HG02973 (cell line): ENCODE data around the gene CATSPERD.
A peak's percentile ranks its signal among the peaks of the same experiment; 100 is the strongest.

Experiments used
- ATAC-seq: cut with Tn5 transposase; IDR thresholded peaks from one replicate; pipeline ENCODE4 v1.9.1; 2021; ENCODE audit warnings: moderate library complexity; ENCODE audit not compliant: unreplicated experiment

CATSPERD gene

DNA sequence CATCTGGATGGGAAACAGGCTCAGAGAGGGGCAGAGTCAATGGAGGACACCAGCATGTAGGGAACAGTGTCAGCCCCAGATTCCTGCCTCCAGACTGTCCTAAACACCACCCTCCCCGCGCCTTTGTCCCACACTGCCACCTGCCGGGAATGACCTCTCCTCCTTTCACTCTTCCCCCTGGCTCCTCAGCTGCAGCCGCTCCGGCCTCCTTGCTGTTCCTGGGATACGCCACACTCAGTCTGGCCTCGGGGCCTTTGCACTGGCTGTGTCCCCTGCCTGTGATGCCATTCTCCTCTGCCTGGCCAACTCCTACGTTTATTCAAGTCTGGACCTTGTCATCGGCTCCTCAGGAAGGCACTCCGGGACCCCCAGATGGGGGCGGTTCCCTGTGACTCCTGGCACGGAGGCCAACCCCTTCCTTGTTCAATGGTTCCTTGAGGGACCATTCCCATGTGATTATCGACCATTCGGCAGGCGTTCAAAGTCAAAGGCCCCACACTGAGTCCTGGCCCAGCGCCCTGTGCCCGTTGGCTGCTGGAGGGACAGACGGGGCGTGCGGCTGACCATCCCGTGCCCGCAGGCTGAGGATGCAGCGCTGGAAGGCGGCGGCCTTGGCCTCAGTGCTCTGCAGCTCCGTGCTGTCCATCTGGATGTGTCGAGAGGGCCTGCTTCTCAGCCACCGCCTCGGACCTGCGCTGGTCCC, 103.3 kb downstream of the CATSPERD start:
- ATAC-seq, result no peak

DNA sequence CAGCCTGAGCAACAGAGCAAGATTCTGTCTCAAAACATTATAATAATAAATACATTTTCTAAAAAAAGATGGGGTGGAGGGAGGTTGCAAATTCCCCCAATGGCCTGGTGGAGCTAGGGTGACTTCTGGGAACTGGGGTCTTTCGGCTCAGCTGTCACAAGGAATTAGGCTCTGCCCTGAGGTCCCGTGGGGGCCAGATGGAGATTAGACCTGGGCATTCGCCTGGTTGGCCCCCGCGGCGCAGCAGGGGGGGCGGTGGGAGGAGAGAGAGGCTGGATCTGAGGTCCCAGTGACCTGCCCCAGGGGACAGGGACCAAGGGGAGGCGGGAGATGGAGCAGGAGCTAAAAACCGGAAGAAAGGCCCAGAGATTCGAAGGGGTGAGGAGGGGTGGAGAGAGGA, 104.3 kb downstream of the CATSPERD start:
- ATAC-seq, result no peak

DNA sequence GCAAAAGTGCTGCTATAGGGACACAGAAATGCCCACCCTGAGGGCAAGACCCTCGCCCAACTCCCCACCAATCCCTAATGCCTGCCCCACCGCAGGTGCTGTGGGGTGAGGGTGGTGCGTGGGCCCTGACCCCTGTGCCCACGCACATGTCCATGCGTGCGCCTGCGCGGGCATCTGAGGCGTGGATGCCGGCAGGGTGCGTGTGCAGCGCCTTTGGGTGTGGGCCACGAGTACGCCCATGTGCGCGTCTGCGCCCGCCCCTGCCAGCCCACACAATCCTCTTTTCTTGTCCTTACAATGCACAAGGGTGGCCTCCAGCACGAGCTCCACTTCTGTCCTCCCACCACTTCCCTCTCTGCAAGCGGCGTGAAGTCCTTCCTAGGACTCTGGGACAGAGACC, 104.7 kb downstream of the CATSPERD start:
- ATAC-seq, result no peak

DNA sequence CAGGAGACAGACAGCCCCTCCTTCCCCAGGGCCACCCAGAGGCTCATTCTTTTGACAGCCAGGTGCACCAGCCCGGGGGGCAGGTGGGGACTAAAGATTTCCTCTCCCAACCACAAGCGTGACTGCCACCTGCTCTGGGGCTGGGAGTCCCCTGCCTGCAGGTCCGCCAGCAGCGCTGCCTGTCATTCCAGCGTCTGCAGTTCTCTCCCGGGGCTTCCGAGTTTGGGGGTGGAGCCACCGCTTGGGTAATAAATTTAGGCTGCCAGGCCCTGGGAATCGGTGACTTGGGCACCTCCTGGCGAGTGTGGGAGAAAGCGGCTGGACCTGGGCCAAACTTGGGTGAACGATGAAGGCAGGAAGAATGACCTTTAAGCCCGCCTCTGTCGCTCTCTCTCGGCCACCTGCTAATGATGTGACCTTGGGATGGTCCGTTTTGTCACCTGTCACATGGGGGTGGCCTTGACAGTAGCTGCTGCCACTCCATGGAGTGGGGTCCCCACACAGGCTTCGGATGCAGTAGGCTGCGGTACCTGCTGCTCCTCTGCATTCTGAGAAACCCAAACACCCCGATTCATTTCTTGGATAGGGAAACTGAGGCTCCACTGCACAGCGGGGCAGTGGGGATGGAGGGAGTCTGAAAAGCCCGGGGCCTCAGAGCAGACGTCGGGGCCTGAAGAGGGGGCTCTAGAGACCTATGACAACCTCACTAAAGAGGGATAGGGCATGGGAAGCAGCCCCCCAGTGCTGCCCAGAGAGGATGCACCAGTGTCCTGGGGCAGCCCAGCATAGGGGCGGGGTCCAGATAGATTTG, 106.3 kb downstream of the CATSPERD start:
- no peak for ATAC-seq

- no peak for ATAC-seq
Measured at GRCh38 chr19:5827342-5827890, 107.0 kb downstream of the CATSPERD start.

DNA sequence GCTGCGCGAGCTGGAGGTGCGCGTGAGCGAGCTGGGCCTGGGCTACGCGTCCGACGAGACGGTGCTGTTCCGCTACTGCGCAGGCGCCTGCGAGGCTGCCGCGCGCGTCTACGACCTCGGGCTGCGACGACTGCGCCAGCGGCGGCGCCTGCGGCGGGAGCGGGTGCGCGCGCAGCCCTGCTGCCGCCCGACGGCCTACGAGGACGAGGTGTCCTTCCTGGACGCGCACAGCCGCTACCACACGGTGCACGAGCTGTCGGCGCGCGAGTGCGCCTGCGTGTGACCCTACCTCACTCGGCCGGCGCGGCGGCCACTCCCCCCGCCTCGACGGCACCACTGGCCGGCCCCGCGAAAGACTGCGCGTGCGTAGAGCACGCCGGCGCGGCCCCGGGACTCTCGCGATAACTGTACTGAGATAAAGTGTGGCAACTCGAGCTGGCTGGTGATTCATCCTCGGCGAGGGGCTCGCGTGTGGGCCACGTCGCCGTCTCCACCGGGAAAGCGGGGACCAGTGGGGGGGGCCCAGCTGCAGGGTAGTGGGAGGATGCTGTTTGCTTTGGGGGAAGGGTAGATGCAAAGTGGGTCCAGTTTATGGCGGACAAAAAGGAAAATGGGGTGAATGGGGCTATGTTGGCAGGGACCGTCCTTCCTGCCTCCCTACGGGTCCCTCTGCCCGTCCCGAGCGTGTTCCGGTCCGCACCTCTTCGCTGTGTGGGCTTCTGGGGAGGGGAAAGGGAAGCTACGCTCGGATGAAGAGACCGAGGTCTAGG, 107.6 kb downstream of the CATSPERD start:
- ATAC-seq, result peak; percentile 46
